Sigmoid colon (tissue), 7 donors: ENCODE results near the gene MT1A. TPM values are rescaled to one million over a fixed set of nuclear protein-coding genes. Genes with fewer than 3 reads are reported as not detected.

Experiments used
- DNase-seq: peaks from one replicate; pipeline ENCODE4 v3.0.0-alpha.2; 2019
- H3K27ac ChIP-seq, 4 donors: fragments of 200-600 bp; sonication (generic); one replicate each; pipeline ENCODE4 v1.5.1; 2016 to 2019; ENCODE audit warnings: mild to moderate bottlenecking in 1 of 4
- H3K27me3 ChIP-seq, 3 donors: fragments of 200-600 bp; sonication (generic); one replicate each; pipeline ENCODE4 v1.5.1; 2019; ENCODE audit warnings: mild to moderate bottlenecking in 1 of 3
- H3K36me3 ChIP-seq, 4 donors: fragments of 200-600 bp; sonication (generic); one replicate each; pipeline ENCODE4 v1.5.1; 2016 to 2019
- H3K4me1 ChIP-seq, 4 donors: fragments of 200-600 bp; sonication (generic); one replicate each; pipeline ENCODE4 v1.5.1; 2017 to 2019
- H3K4me3 ChIP-seq, 4 donors: fragments of 200-600 bp; sonication (generic); one replicate each; pipeline ENCODE4 v1.5.1; 2017 to 2019; ENCODE audit warnings: mild to moderate bottlenecking in 2 of 4, moderate library complexity in 1 of 4
- H3K9me3 ChIP-seq, 4 donors: fragments of 200-600 bp in 3 of 4; sonication (generic) in 3 of 4; one replicate each; pipeline versions ENCODE4 v1.5.1 to v1.6.1; 2013 to 2019
- EP300 ChIP-seq, 4 donors: sonication (generic); formaldehyde crosslinking; IDR thresholded peaks; one replicate each; pipeline ENCODE4 v1.6.1; 2017; ENCODE audit warnings: antibody characterized with exemption in 4 of 4
- POLR2A ChIP-seq, 2 donors: fragments of 450-650 bp; IDR thresholded peaks; one replicate each; pipeline ENCODE4 v1.6.1; 2016; ENCODE audit warnings: antibody characterized with exemption in 2 of 2, mild to moderate bottlenecking in 2 of 2, moderate library complexity in 2 of 2
- POLR2AphosphoS5 ChIP-seq, 4 donors: sonication (generic); formaldehyde crosslinking; IDR thresholded peaks; one replicate each; pipeline ENCODE4 v1.6.1; 2017; ENCODE audit warnings: antibody characterized with exemption in 4 of 4
- WGBS, 2 donors: extraction: QIAGEN DNeasy Blood & Tissue Kit; methylation state at CpG; one replicate each; pipeline ENCODE4 v1.1.7; 2013; 5-methylcytosine and 5-hydroxymethylcytosine counted together
- intact Hi-C: fragments of 100-400 bp; cut with DNase I; formaldehyde crosslinking; loops from one replicate; pipeline ENCODE4 v1.15.1; 2023
- polyA plus RNA-seq, 3 donors: library from polyadenylated mRNA; stranded (reverse); fragments of 200-250 nt; gene quantifications; one replicate each; pipeline ENCODE4 v1.2.3, GENCODE V29; 2013
- total RNA-seq, 4 donors: library from RNA; depleted of rRNA; stranded (reverse); fragments of >200 nt; gene quantifications; one replicate each; pipeline ENCODE4 v1.1.0, GENCODE V29; 2016
- TF ChIP-seq, protein P1 (sequence below), 4 experiments: fragments of 450-650 bp in 3 of 4; fragments of 200-600 bp in 1 of 4; IDR thresholded peaks; one replicate each; pipeline ENCODE4 v1.5.1; 2016 to 2019; ENCODE audit warnings: antibody characterized with exemption in 4 of 4, mild to moderate bottlenecking in 3 of 4, moderate library complexity in 2 of 4
- donor health status: healthy with polysubstance abuse.
- donor health status: Bipolar disorder and iron deficiency.
- donor health status: healthy.

MT1A gene
- total and polyA plus RNA-seq, 7 donors: 13.9 to 63.4 (median 30.3) TPM; not detected in 2

DNA sequence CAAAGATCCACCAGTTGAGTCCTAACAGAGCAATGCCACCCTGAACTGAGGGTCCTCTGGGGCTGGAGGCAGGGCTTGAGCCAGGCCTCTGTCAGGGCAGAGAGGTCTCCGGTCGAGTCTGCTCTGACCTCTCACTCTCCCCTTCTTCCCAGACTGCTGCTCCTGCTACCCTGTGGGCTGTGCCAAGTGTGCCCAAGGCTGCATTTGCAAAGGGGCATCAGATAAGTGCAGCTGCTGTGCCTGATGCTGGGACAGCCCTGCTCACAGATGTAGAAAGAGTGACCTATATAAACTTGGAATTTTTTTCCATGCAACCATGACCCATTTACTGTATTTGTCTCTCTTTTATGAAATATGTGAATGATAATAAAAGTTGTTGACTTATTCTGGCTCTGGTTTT is 10.8 kb downstream of the MT1A start:
- Histone ChIP-seq H3K36me3 (no peaks in the 10 kb centered on the region), H3K4me3 (no peak overlapping the region), H3K27ac (no peak overlapping the region), H3K4me1 (no peaks in the 10 kb centered on the region), H3K27me3 (peaks cover 0 to 61% (median 23%) of the 10 kb centered on the region in 3 donors), H3K9me3 (no peaks in the 10 kb centered on the region)
- DNase-seq: no peak
- intact Hi-C loops: no loop called here
- TF ChIP-seq EP300 (IDR thresholded peaks at IDR 0.05) (no peak), POLR2AphosphoS5 (IDR thresholded peaks at IDR 0.05) (no peak), POLR2A (IDR thresholded peaks at IDR 0.05) (no peak)
- TF ChIP-seq, protein P1, sequence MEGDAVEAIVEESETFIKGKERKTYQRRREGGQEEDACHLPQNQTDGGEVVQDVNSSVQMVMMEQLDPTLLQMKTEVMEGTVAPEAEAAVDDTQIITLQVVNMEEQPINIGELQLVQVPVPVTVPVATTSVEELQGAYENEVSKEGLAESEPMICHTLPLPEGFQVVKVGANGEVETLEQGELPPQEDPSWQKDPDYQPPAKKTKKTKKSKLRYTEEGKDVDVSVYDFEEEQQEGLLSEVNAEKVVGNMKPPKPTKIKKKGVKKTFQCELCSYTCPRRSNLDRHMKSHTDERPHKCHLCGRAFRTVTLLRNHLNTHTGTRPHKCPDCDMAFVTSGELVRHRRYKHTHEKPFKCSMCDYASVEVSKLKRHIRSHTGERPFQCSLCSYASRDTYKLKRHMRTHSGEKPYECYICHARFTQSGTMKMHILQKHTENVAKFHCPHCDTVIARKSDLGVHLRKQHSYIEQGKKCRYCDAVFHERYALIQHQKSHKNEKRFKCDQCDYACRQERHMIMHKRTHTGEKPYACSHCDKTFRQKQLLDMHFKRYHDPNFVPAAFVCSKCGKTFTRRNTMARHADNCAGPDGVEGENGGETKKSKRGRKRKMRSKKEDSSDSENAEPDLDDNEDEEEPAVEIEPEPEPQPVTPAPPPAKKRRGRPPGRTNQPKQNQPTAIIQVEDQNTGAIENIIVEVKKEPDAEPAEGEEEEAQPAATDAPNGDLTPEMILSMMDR (IDR thresholded peaks at IDR 0.05): no peak
- 95% methylated on average over 2 of the region's 2 CpGs for WGBS, 2 donors

DNA sequence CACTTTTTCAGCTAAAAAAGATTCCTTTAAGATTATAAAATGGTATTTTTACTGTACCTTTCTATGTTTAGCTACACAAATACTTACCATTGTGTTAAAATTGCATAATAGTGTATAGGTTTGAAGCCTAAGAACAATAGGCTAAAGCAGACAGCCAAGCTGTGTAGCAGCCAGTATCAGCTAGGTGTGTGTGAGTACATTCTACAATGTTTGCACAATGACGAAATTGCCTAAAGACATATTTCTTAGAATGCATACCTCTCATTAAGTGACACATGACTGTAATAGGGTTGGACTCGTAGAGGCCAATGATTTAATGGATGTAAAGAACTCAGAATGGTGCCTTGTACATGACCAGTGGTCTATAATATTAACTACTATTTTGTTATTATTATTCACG is 11.4 kb downstream of the MT1A start:
- H3K9me3 ChIP-seq: no peaks in the 10 kb centered on the region
- H3K4me1 ChIP-seq: no peaks in the 10 kb centered on the region
- no peaks in the 10 kb centered on the region for H3K36me3 ChIP-seq
- DNase-seq: no peak
- intact Hi-C loops: no loop called here
- peaks cover 0 to 55% (median 23%) of the 10 kb centered on the region in 3 donors for H3K27me3 ChIP-seq
- no peak for TF ChIP-seq POLR2AphosphoS5 (IDR thresholded peaks at IDR 0.05)
- TF ChIP-seq, protein P1 (IDR thresholded peaks at IDR 0.05): no peak
- no peak for TF ChIP-seq POLR2A (IDR thresholded peaks at IDR 0.05)
- H3K4me3 ChIP-seq: no peak overlapping the region
- no peak overlapping the region for H3K27ac ChIP-seq
- WGBS, 2 donors: 39 to 71% methylated on average over 3 of the region's 3 CpGs

DNA sequence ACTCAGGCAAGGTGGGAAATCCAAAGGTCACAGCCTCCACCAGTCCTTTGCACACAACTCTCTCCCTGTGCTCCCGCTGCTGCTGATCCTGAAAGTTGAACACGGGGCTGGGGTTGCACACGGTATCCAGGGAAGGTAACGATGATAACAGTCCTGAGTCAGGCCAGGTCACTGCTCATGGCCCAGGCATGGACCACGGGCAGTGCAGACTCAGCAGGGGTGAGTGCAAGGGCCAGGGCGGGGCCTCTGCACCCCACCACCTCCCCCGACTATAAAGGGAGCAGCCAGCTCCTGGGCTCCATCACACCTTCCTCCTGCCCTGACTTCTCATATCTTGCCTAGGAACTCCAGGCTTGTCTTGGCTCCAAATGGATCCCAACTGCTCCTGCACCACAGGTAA is 13.1 kb downstream of the MT1A start, which contains the start of gene MT1B:
TSS of gene MT1B (plus strand) at position 301 of the 400 bp plus-strand sequence. CDS start at position 369, 68 bp downstream.
- no peak for DNase-seq
- 77 to 80% methylated on average over 7 of the region's 7 CpGs for WGBS, 2 donors
- H3K27ac ChIP-seq: no peak within 1 kb of the TSS
- no peaks in the 10 kb centered on the region for H3K9me3 ChIP-seq
- H3K27me3 ChIP-seq: peaks cover 0 to 40% (median 23%) of the 10 kb centered on the region in 3 donors
- H3K4me3 ChIP-seq: no peak within 1 kb of the TSS
- no peaks in the 10 kb centered on the region for H3K36me3 ChIP-seq
- intact Hi-C loops: no loop called here
- TF ChIP-seq, protein P1 (IDR thresholded peaks at IDR 0.05): no peak
- TF ChIP-seq POLR2A (IDR thresholded peaks at IDR 0.05) (no peak), EP300 (IDR thresholded peaks at IDR 0.05) (no peak), POLR2AphosphoS5 (IDR thresholded peaks at IDR 0.05) (no peak)
- H3K4me1 ChIP-seq: no peaks in the 10 kb centered on the region

DNA sequence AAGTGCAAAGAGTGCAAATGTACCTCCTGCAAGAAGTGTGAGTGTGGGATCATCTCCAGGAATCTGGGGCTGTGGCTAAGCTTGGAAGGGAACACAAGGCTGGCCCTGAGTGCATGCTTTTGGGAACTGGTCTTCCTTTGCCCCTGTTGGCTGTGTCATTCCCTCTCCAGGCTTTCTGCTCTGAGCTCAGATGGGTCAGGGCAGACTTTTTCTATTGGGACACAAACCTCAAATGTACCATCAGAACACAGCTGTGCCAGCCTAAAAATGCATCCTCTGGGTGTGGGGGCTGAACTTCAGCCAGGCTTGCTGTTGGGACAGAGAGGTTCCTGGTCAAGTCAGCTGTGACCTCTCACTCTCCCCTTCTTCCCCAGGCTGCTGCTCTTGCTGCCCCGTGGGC is 14.1 kb downstream of the MT1A start:
- TF ChIP-seq EP300 (IDR thresholded peaks at IDR 0.05): no peak
- TF ChIP-seq, protein P1 (IDR thresholded peaks at IDR 0.05): no peak
- TF ChIP-seq POLR2AphosphoS5 (IDR thresholded peaks at IDR 0.05): no peak
- TF ChIP-seq POLR2A (IDR thresholded peaks at IDR 0.05): no peak
- Histone ChIP-seq H3K9me3 (no peaks in the 10 kb centered on the region), H3K27me3 (peaks cover 0 to 38% (median 15%) of the 10 kb centered on the region in 3 donors), H3K4me3 (no peak overlapping the region), H3K27ac (no peak overlapping the region), H3K36me3 (no peaks in the 10 kb centered on the region), H3K4me1 (peaks cover 0 to 5% (median 3%) of the 10 kb centered on the region in 4 donors)
- no peak for DNase-seq
- 52 to 64% methylated on average over 1 of the region's 1 CpG for WGBS, 2 donors
- intact Hi-C loops: no loop called here

DNA sequence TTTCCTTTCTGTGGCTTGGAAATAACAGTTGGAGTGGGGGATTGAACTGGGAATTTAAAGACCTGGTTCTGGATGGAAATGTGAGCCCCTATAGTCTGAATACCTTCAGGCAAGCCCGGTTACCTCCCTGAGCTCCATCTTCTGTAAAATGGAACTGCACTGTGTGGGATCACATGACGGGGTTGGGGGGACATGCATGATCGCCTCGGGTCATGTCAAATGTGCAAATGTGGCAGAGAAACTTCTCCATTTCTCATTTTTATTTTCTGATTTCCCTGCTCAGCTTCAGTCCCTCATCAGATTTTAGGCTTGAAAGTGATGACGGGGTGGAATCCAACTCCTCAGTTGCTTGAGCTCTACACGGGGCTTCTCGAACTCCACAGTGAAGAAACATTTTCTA is 14.8 kb downstream of the MT1A start:
- WGBS, 2 donors: 89 to 90% methylated on average over 7 of the region's 7 CpGs

More for the DNA sequence above, 14.8 kb downstream of the MT1A start:
- Histone ChIP-seq H3K9me3 (no peaks in the 10 kb centered on the region), H3K27ac (no peak overlapping the region), H3K36me3 (no peaks in the 10 kb centered on the region), H3K4me1 (peaks cover 0 to 11% (median 8%) of the 10 kb centered on the region in 4 donors), H3K4me3 (no peak overlapping the region), H3K27me3 (peaks cover 0 to 38% (median 9%) of the 10 kb centered on the region in 3 donors)
- TF ChIP-seq EP300 (IDR thresholded peaks at IDR 0.05) (no peak), POLR2AphosphoS5 (IDR thresholded peaks at IDR 0.05) (no peak), POLR2A (IDR thresholded peaks at IDR 0.05) (no peak)
- TF ChIP-seq, protein P1 (IDR thresholded peaks at IDR 0.05): no peak
- intact Hi-C loops: no loop called here
- DNase-seq: no peak
